HG03280 (cell line): ENCODE results near the gene NFS1.
"Not testable (repeated sequence)": the region's sequence is repeated elsewhere in the genome, so short reads cannot be mapped to it uniquely, and the experiment has no call there.

Experiments
- ATAC-seq: cut with Tn5 transposase; IDR thresholded peaks from one replicate; pipeline ENCODE4 v1.9.1; 2021; ENCODE audit warnings: mild to moderate bottlenecking, moderate library complexity; ENCODE audit not compliant: unreplicated experiment

Gene NFS1

GRCh38 chr20:35710039-35710438 lies 10.9 kb upstream of the NFS1 start:
- ATAC-seq = no peak

- ATAC-seq = no peak
These were observed 10.1 kb upstream of the NFS1 start for GRCh38 chr20:35709259-35709658.

GRCh38 chr20:35708502-35708901 lies 9.3 kb upstream of the NFS1 start:
- ATAC-seq = no peak

GRCh38 chr20:35706591-35707529 lies 7.7 kb upstream of the NFS1 start:
- not testable (repeated sequence) for ATAC-seq

GRCh38 chr20:35705894-35706293 lies 6.7 kb upstream of the NFS1 start:
- not testable (repeated sequence) for ATAC-seq

GRCh38 chr20:35704514-35705261 lies 5.5 kb upstream of the NFS1 start:
- no peak for ATAC-seq

GRCh38 chr20:35702824-35703695 lies 3.9 kb upstream of the NFS1 start:
- ATAC-seq = no peak

- no peak for ATAC-seq
These were observed 3.1 kb upstream of the NFS1 start for GRCh38 chr20:35702051-35702823.

- no peak for ATAC-seq
These were observed 1.5 kb upstream of the NFS1 start for GRCh38 chr20:35700625-35701148.

GRCh38 chr20:35699957-35700624 lies 939 bp upstream of the NFS1 start:
- ATAC-seq = no peak

- ATAC-seq = peak; percentile 18
These were observed 640 bp downstream of the NFS1 start for GRCh38 chr20:35698298-35699126.

- no peak for ATAC-seq
These were observed 1.4 kb downstream of the NFS1 start for GRCh38 chr20:35697696-35698297.

- ATAC-seq = no peak
These were observed 3.2 kb downstream of the NFS1 start for GRCh38 chr20:35695978-35696377.

- no peak for ATAC-seq
These were observed 3.9 kb downstream of the NFS1 start for GRCh38 chr20:35695245-35695749.

- no peak for ATAC-seq
These were observed 8.9 kb downstream of the NFS1 start for GRCh38 chr20:35690265-35690664.

GRCh38 chr20:35686872-35687271 lies 12.3 kb downstream of the NFS1 start:
- not testable (repeated sequence) for ATAC-seq

GRCh38 chr20:35685368-35685767 lies 13.8 kb downstream of the NFS1 start:
- not testable (repeated sequence) for ATAC-seq

GRCh38 chr20:35681960-35682359 lies 17.2 kb downstream of the NFS1 start:
- ATAC-seq = no peak
